Aorta (tissue), 5 donors: ENCODE measurements around the gene TTC31. TPM values are rescaled to one million over a fixed set of nuclear protein-coding genes. Genes with fewer than 3 reads are reported as not detected.
"Not testable (repeated sequence)": the region's sequence is repeated elsewhere in the genome, so short reads cannot be mapped to it uniquely, and the experiment has no call there.

ENCODE experiments used
- ATAC-seq: fragments of 200-7000 bp; cut with Tn5 transposase; one replicate; pipeline ENCODE4 v1.9.1; 2022; ENCODE audit warnings: moderate library complexity; ENCODE audit not compliant: low FRiP score
- DNase-seq, 2 donors: peaks; one replicate each; pipeline ENCODE4 v3.0.0-alpha.2; 2020
- H3K27ac ChIP-seq, 2 donors: one replicate each; pipeline ENCODE4 v1.5.1; 2013; ENCODE audit warnings: low read length in 2 of 2, mild to moderate bottlenecking in 2 of 2, moderate library complexity in 2 of 2, control low read depth in 1 of 2, inconsistent platforms in 1 of 2, low read depth in 1 of 2
- H3K27me3 ChIP-seq, 2 donors: one replicate each; pipeline ENCODE4 v1.6.1; 2013; ENCODE audit warnings: control low read depth in 1 of 2, low read length in 1 of 2, mild to moderate bottlenecking in 1 of 2, moderate library complexity in 1 of 2; ENCODE audit not compliant: insufficient read depth in 2 of 2, control insufficient read depth in 1 of 2
- H3K36me3 ChIP-seq, 2 donors: one replicate each; pipeline ENCODE4 v1.6.1; 2013; ENCODE audit warnings: control low read depth in 1 of 2, low read length in 1 of 2, mild to moderate bottlenecking in 1 of 2; ENCODE audit not compliant: insufficient read depth in 2 of 2, control insufficient read depth in 1 of 2
- H3K4me1 ChIP-seq, 2 donors: one replicate each; pipeline ENCODE4 v1.6.1; 2013; ENCODE audit warnings: low read length in 2 of 2, control low read depth in 1 of 2, mild to moderate bottlenecking in 1 of 2, moderate library complexity in 1 of 2; ENCODE audit not compliant: insufficient read depth in 2 of 2, control insufficient read depth in 1 of 2
- H3K4me3 ChIP-seq, 2 donors: one replicate each; pipeline ENCODE4 v1.5.1; 2013; ENCODE audit warnings: low read length in 2 of 2, control low read depth in 1 of 2, mild to moderate bottlenecking in 1 of 2
- H3K9me3 ChIP-seq: one replicate; pipeline ENCODE4 v1.6.1; 2013; ENCODE audit warnings: mild to moderate bottlenecking, low read length; ENCODE audit not compliant: control insufficient read depth
- WGBS, 2 donors: extraction: QIAGEN DNeasy Blood & Tissue Kit; methylation state at CpG; one replicate each; pipeline ENCODE4 v1.1.7; 2013; 5-methylcytosine and 5-hydroxymethylcytosine counted together
- intact Hi-C, 2 donors: fragments of 100-400 bp; cut with DNase I; formaldehyde crosslinking; loops; one replicate each; pipeline versions ENCODE4 v1.14.2 to v1.15.0; 2022
- polyA plus RNA-seq, 2 donors: library from polyadenylated mRNA; stranded (reverse); fragments of 200-250 nt; gene quantifications; one replicate each; pipeline ENCODE4 v1.2.3, GENCODE V29; 2013
- total RNA-seq, 2 donors: library from RNA; stranded (reverse); fragmentation: NEBNext Ultra II Directional; extraction: Animal tissue kit (Norgen Biotek cat#: 25700); gene quantifications; one replicate each; pipeline ENCODE4 v1.2.1, GENCODE V29; 2021
- donor health status: healthy with polysubstance abuse.
- donor health status: Bipolar disorder and iron deficiency.
- donor health status: DM: no; HTN: no; CAD: no.
- donor health status: DM: no; HTN: no; CAD: no.
- donor health status: DM: yes; HTN: yes; CAD: no.

Gene TTC31
- total and polyA plus RNA-seq, 4 donors = 4.0 to 29.5 (median 18.8) TPM

GRCh38 chr2:74461187-74462053 lies 21.5 kb upstream of the TTC31 start:
- H3K36me3 ChIP-seq = no peaks in the 10 kb centered on the region
- peaks cover 0 to 3% of the 10 kb centered on the region in 2 donors for H3K4me1 ChIP-seq
- H3K27me3 ChIP-seq = no peaks in the 10 kb centered on the region
- no peak for ATAC-seq
- 86 to 88% methylated on average over 27 of the region's 27 CpGs for WGBS, 2 donors
- H3K9me3 ChIP-seq = no peaks in the 10 kb centered on the region
- no peak overlapping the region for H3K4me3 ChIP-seq
- intact Hi-C loops = no loop called here
- DNase-seq = peak; percentile 41 to 74
- no peak overlapping the region for H3K27ac ChIP-seq

DNA sequence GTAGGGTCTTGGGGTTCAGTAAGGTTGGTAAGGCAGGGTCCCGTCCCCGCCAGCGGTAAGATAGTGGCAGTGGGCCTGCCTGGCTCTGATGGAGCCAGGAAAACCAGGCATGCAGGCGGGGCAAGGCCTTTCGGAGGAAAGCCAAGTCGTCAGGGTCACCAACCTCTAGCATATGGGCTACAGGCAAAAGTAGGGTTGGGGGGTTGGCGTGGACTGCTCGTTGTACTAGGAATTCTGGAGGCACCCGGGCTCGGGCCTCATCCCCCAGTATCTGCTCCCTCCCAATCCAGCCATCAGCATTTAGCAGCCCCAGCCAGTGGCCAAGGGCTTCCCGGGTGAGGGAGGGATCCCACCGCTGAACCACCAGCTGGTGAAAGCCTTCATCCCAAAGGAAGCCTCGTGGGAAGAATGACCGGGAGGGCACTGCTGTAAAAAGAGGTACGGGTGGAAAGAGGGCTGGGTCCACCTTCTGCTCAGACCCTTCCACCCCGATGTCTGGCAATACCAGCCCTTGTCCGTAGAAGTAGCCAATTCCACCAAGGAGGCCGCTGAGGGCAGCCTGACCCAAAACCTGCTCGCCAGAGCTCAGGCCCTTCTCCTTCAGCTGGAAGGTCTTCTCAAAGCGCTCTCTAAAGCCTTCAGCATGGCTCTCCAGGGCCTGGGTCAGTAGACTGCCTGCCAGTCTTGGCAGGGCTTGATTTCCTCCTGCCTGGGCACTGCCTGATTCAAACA lies 20.7 kb upstream of the TTC31 start:
- H3K36me3 ChIP-seq = no peaks in the 10 kb centered on the region
- 86% methylated on average over 20 of the region's 20 CpGs for WGBS, 2 donors
- peak; percentile 44 to 62 for DNase-seq
- ATAC-seq = no peak
- intact Hi-C loops = no loop called here
- H3K4me3 ChIP-seq = no peak overlapping the region
- no peaks in the 10 kb centered on the region for H3K9me3 ChIP-seq
- H3K27me3 ChIP-seq = no peaks in the 10 kb centered on the region
- H3K27ac ChIP-seq = no peak overlapping the region
- no peaks in the 10 kb centered on the region for H3K4me1 ChIP-seq

GRCh38 chr2:74462786-74463105 lies 20.1 kb upstream of the TTC31 start:
- Histone ChIP-seq H3K27ac (no peak overlapping the region), H3K4me3 (no peak overlapping the region), H3K36me3 (no peaks in the 10 kb centered on the region), H3K4me1 (no peaks in the 10 kb centered on the region), H3K27me3 (no peaks in the 10 kb centered on the region), H3K9me3 (no peaks in the 10 kb centered on the region)
- WGBS, 2 donors = 71 to 75% methylated on average over 4 of the region's 4 CpGs
- intact Hi-C loops = no loop called here
- DNase-seq (peak in 1 of 2 donors; percentile 66), ATAC-seq (no peak)

DNA sequence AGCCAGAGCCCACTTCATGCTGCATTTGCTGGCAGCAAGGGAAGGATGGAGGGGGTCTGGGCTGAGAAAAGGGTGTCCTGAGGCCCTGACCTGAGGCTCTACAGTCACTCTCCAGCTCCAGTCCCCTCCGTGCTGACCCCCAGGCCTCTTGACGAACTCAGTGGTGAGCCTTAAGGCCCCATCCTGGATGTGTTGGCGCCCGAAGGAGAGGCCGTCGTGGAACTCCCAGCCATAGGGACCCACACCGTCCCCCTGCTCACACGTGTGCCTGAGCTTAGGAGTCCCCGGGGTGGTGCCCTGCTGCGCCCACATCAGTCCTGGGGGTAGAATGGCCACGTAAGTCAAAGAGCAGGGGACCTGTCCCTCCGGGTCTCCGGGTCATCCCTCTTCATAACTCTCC lies 18.5 kb upstream of the TTC31 start:
- H3K27ac ChIP-seq = peak overlapping the region in 1 of 2 donors; percentile 34
- intact Hi-C loops = no loop called here
- no peaks in the 10 kb centered on the region for H3K4me1 ChIP-seq
- no peak for ATAC-seq
- WGBS, 2 donors = 3% methylated on average over 13 of the region's 13 CpGs
- peak overlapping the region; percentile 52 to 74 for H3K4me3 ChIP-seq
- H3K9me3 ChIP-seq = no peaks in the 10 kb centered on the region
- no peaks in the 10 kb centered on the region for H3K27me3 ChIP-seq
- peak; percentile 46 for DNase-seq
- H3K36me3 ChIP-seq = no peaks in the 10 kb centered on the region

DNA sequence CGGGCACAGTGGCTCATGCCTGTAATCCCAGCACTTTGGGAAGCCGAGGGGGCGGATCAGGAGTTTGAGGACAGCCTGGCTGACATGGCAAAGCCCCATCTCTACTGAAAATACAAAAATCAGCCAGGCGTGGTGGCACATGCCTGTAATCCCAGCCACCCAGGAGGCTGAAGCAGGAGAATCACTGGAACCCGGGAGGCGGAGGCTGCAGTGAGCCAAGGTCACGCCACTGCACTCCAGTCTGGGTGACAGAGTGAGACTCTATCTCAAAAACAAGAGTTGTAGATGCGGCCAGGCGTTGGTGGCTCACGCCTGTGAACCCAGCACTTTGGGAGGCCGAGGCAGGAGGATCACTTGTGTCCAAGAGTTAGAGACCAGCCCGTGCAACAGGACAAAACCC lies 12.1 kb upstream of the TTC31 start:
- H3K27ac ChIP-seq, H3K4me3 ChIP-seq, H3K4me1 ChIP-seq, intact Hi-C loops, H3K36me3 ChIP-seq, H3K9me3 ChIP-seq, H3K27me3 ChIP-seq, ATAC-seq: not testable (repeated sequence)
- DNase-seq = peak; percentile 21 to 63
- 93 to 94% methylated on average over 12 of the region's 12 CpGs for WGBS, 2 donors

GRCh38 chr2:74471332-74472065 lies 11.4 kb upstream of the TTC31 start:
- Histone ChIP-seq H3K27me3 (no peaks in the 10 kb centered on the region), H3K36me3 (peaks cover 0 to 2% of the 10 kb centered on the region in 2 donors), H3K27ac (peak overlapping the region; percentile 10 to 97), H3K4me1 (no peaks in the 10 kb centered on the region), H3K4me3 (peak overlapping the region; percentile 29 to 82), H3K9me3 (no peaks in the 10 kb centered on the region)
- intact Hi-C loops = no loop called here
- 55 to 56% methylated on average over 16 of the region's 16 CpGs for WGBS, 2 donors
- DNase-seq = peak; percentile 34 to 61
- ATAC-seq = no peak

DNA sequence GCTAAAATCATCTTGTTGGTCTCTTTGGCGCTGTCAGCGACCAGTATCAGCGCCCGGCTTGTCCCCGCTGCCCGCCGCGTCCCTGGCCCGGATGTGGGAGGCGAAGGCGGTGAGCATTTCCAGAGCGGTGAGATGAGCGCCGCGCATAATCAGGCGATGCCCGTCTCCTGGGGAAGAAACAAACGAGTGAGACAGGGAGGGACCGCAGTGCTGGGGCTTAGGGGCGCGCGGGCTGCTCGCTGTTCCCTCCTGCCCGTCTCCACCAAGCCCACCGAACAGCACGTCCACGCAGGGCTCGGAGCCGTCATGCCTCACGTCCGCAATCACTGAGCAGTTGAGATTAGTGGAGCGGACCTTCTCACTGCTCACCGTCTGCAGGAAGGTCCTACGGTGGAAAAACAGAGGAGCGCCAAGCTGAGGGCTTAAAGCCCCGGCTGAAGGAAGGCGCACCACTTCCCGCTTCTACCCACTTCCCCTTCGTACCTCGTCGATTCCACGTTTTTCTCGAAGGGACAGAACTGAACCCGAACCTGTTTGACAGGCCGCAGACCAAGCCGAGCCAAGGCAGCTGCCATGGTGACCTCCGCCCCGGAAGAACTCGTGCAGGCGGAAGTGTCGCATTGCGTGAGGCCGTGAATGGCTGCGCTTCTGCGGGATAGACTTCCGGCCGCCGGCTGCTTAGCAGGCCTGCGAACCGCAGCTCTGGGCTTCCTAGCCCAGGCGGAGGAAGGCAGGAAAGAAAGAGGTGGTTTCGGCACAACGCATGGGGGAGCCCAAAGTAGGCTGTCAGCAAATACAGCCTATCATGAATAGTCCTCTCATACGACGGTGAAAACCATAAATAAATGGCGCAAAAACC lies 10.6 kb upstream of the TTC31 start, which contains the start of gene MRPL53:
Gene MRPL53 (minus strand): TSS at position 595 of the 859 bp plus-strand sequence. CDS start 20 bp downstream, at position 575.
- peaks cover 0 to 2% of the 10 kb centered on the region in 2 donors for H3K36me3 ChIP-seq
- peak within 1 kb of the TSS; percentile 29 to 86 for H3K4me3 ChIP-seq
- H3K9me3 ChIP-seq = no peaks in the 10 kb centered on the region
- no peaks in the 10 kb centered on the region for H3K27me3 ChIP-seq
- WGBS, 2 donors = 0 to 1% methylated on average over 66 of the region's 66 CpGs
- intact Hi-C loops = no loop called here
- peak within 1 kb of the TSS; percentile 80 to 97 for H3K27ac ChIP-seq
- no peaks in the 10 kb centered on the region for H3K4me1 ChIP-seq
- peak; percentile 96 for ATAC-seq
- peak; percentile 97 to 99 for DNase-seq

GRCh38 chr2:74472945-74473258 lies 10.0 kb upstream of the TTC31 start:
- peak overlapping the region; percentile 29 to 86 for H3K4me3 ChIP-seq
- H3K27ac ChIP-seq = peak overlapping the region; percentile 80 to 91
- no peaks in the 10 kb centered on the region for H3K27me3 ChIP-seq
- 9 to 11% methylated on average over 7 of the region's 7 CpGs for WGBS, 2 donors
- DNase-seq (no peak), ATAC-seq (peak; percentile 27)
- peaks cover 0 to 2% of the 10 kb centered on the region in 2 donors for H3K36me3 ChIP-seq
- intact Hi-C loops = no loop called here
- H3K9me3 ChIP-seq = no peaks in the 10 kb centered on the region
- H3K4me1 ChIP-seq = no peaks in the 10 kb centered on the region
